HG03097 (cell line): ENCODE measurements around the gene TBX10.
"Not testable (repeated sequence)": the region's sequence is repeated elsewhere in the genome, so short reads cannot be mapped to it uniquely, and the experiment has no call there.

Experiments
- ATAC-seq: cut with Tn5 transposase; IDR thresholded peaks from one replicate; pipeline ENCODE4 v1.9.1; 2021; ENCODE audit not compliant: unreplicated experiment, low FRiP score

Gene TBX10

GRCh38 chr11:67632175-67632981 lies 7.2 kb downstream of the TBX10 start:
- no peak for ATAC-seq

GRCh38 chr11:67631853-67632174 lies 7.7 kb downstream of the TBX10 start:
- no peak for ATAC-seq

GRCh38 chr11:67631411-67631810 lies 8.2 kb downstream of the TBX10 start:
- ATAC-seq: no peak

- no peak for ATAC-seq
Observed at GRCh38 chr11:67630943-67631331, 8.6 kb downstream of the TBX10 start.

- peak; percentile 53 for ATAC-seq
Observed at GRCh38 chr11:67630228-67630942, 9.2 kb downstream of the TBX10 start.

GRCh38 chr11:67629386-67630227 lies 10.0 kb downstream of the TBX10 start, which contains the start of gene NUDT8:
NUDT8 (minus strand) TSS chr11:67629937; CDS start chr11:67629911, 26 bp downstream.
- peak; percentile 39 for ATAC-seq

- ATAC-seq: no peak
Observed at GRCh38 chr11:67628710-67629385, 10.7 kb downstream of the TBX10 start.

- ATAC-seq: no peak
Observed at GRCh38 chr11:67627812-67628624, 11.5 kb downstream of the TBX10 start.

- no peak for ATAC-seq
Observed at GRCh38 chr11:67627441-67627811, 12.1 kb downstream of the TBX10 start.

- no peak for ATAC-seq
Observed at GRCh38 chr11:67626970-67627369, 12.6 kb downstream of the TBX10 start.

- ATAC-seq: not testable (repeated sequence)
Observed at GRCh38 chr11:67626131-67626833, 13.3 kb downstream of the TBX10 start.

GRCh38 chr11:67623795-67624194 lies 15.8 kb downstream of the TBX10 start:
- ATAC-seq: not testable (repeated sequence)

GRCh38 chr11:67622905-67623304 lies 16.7 kb downstream of the TBX10 start:
- not testable (repeated sequence) for ATAC-seq

- ATAC-seq: not testable (repeated sequence)
Observed at GRCh38 chr11:67621928-67622327, 17.6 kb downstream of the TBX10 start.

- not testable (repeated sequence) for ATAC-seq
Observed at GRCh38 chr11:67620621-67621020, 18.9 kb downstream of the TBX10 start.

- ATAC-seq: not testable (repeated sequence)
Observed at GRCh38 chr11:67619683-67620618, 19.6 kb downstream of the TBX10 start.

- ATAC-seq: not testable (repeated sequence)
Observed at GRCh38 chr11:67618901-67619659, 20.5 kb downstream of the TBX10 start.
